Articular chondrocyte of knee joint (primary cell): ENCODE data around the gene TP53INP2. TPM values are rescaled to one million over a fixed set of nuclear protein-coding genes. Genes with fewer than 3 reads are reported as not detected.

Experiments
- small RNA-seq: library from RNA; depleted of rRNA; stranded (forward); fragments of <200 nt; gene quantifications from one replicate; pipeline ENCODE3, GENCODE V24; 2012
- total RNA-seq: library from RNA; depleted of rRNA; stranded (reverse); fragments of >200 nt; gene quantifications from 2 replicates; pipeline ENCODE4 v1.2.3, GENCODE V29; 2012

Gene TP53INP2
- total RNA-seq: 8.9 and 14.1 TPM in 2 replicates

DNA sequence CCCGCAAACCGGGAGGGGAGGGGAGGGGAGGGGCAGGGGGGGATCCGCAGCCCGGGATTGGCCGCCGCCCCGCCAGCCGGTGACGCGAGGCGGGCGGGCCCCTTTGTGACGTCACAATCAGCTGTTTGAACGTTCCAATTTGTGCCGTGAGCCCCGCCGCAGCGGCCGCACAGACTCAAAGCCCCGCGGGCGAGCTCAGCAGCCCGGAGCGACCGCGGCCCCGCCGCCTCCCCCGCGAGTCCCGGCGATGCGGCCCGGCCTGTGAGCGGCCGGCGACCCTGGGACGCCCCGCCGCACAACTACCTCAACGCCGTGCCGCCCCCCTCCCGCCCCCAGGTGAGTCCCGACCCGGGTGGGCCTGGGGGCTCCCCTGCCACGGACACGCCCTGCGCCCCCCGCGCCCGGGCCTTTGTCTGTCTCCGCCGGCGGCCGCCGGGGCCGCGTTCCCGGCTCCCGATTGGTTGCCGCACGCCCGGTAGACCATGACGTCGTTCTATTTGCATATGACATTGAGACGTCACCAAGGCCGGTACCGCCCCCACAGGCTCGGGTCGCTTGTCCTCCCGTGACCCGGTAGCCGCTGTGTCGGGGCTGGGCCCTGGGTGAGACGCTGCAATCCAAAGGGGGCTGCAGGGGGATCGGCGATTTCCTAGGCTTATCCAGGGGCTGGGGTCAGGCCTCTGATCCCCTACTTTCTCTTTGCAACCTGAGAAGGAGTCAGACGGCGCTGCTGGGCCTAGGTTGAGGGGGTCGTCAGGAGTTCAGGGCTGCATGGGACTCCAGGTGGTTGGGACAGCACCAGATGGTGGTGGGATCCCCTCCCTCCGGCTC, at the start of gene TP53INP2:
Gene TP53INP2, plus strand, starts transcription at position 168 of the 831 bp plus-strand sequence. CDS start 4,396 bp downstream, outside the sequence.

GRCh38 chr20:34676642-34677373, 27.3 kb upstream of the TP53INP2 start, which contains the start of gene PIGU:
Gene PIGU (minus strand): TSS chr20:34677092. CDS start chr20:34677085, 7 bp downstream.

Small RNAs within 50 kb of the gene (small RNA-seq; reads per million reads assigned to genes)
- gene AL118520.1: 1.4 reads per million, percentile 60 among the genes with 10 or more reads in this experiment

Other genes with a start within 250 kb of the TP53INP2 start
- gene DYNLRB1, start 187.9 kb upstream of the TP53INP2 start, total RNA-seq: 73.1 and 76.4 TPM in 2 replicates
- 22.7 and 30.8 TPM in 2 replicates for gene MAP1LC3A, start 145.6 kb upstream of the TP53INP2 start, total RNA-seq
- 14.7 and 15.7 TPM in 2 replicates for gene PIGU, start 27.3 kb upstream of the TP53INP2 start, total RNA-seq
- 8.5 and 9.1 TPM in 2 replicates for gene NCOA6, start 121.3 kb downstream of the TP53INP2 start, total RNA-seq
- gene GGT7, start 168.5 kb downstream of the TP53INP2 start, total RNA-seq: 8.2 and 8.4 TPM in 2 replicates
- 32.9 and 39.7 TPM in 2 replicates for gene ACSS2, start 172.3 kb downstream of the TP53INP2 start, total RNA-seq